Measurements from ENCODE around the gene PHF5A.

PHF5A gene

GRCh38 chr22:41468381-41469217, at the start of gene PHF5A, which contains the start of gene ACO2:
PHF5A (minus strand) TSS chr22:41468692; CDS start chr22:41468653, 39 bp downstream.
ACO2 (plus strand) TSS chr22:41469117; CDS start chr22:41469147, 30 bp downstream.
- DNase-seq (ENCODE audit: low read depth): peak; percentile 97

- DNase-seq (ENCODE audit: low read depth): no peak
Measured at GRCh38 chr22:41518048-41518347, 49.5 kb upstream of the PHF5A start.

- DNase-seq (ENCODE audit: low read depth): no peak
Measured at GRCh38 chr22:41517172-41518047, 48.9 kb upstream of the PHF5A start.

GRCh38 chr22:41516462-41516861, 48.0 kb upstream of the PHF5A start:
- DNase-seq (ENCODE audit: low read depth): no peak

- no peak for DNase-seq (ENCODE audit: low read depth)
Measured at GRCh38 chr22:41513391-41513790, 44.9 kb upstream of the PHF5A start.

GRCh38 chr22:41512421-41513194, 44.1 kb upstream of the PHF5A start:
- DNase-seq (ENCODE audit: low read depth): no peak

- DNase-seq (ENCODE audit: low read depth): no peak
Measured at GRCh38 chr22:41511521-41511968, 43.1 kb upstream of the PHF5A start.

- DNase-seq (ENCODE audit: low read depth): no peak
Measured at GRCh38 chr22:41508770-41509170, 40.3 kb upstream of the PHF5A start.

- no peak for DNase-seq (ENCODE audit: low read depth)
Measured at GRCh38 chr22:41507330-41508063, 39.0 kb upstream of the PHF5A start.

- no peak for DNase-seq (ENCODE audit: low read depth)
Measured at GRCh38 chr22:41505511-41506220, 37.2 kb upstream of the PHF5A start.

- no peak for DNase-seq (ENCODE audit: low read depth)
Measured at GRCh38 chr22:41504816-41505215, 36.3 kb upstream of the PHF5A start.

GRCh38 chr22:41504397-41504796, 35.9 kb upstream of the PHF5A start:
- DNase-seq (ENCODE audit: low read depth): no peak

GRCh38 chr22:41501209-41501608, 32.7 kb upstream of the PHF5A start:
- no peak for DNase-seq (ENCODE audit: low read depth)

GRCh38 chr22:41500303-41500702, 31.8 kb upstream of the PHF5A start:
- DNase-seq (ENCODE audit: low read depth): no peak

- DNase-seq (ENCODE audit: low read depth): no peak
Measured at GRCh38 chr22:41499624-41500280, 31.3 kb upstream of the PHF5A start.

- no peak for DNase-seq (ENCODE audit: low read depth)
Measured at GRCh38 chr22:41498303-41498835, 29.9 kb upstream of the PHF5A start.

- DNase-seq (ENCODE audit: low read depth): no peak
Measured at GRCh38 chr22:41491374-41492100, 23.0 kb upstream of the PHF5A start.

GRCh38 chr22:41488596-41489385, 20.3 kb upstream of the PHF5A start:
- no peak for DNase-seq (ENCODE audit: low read depth)

GRCh38 chr22:41488076-41488475, 19.6 kb upstream of the PHF5A start:
- no peak for DNase-seq (ENCODE audit: low read depth)
